Suprapubic skin (tissue), 4 donors: ENCODE measurements around the gene SLC34A1. TPM values are rescaled to one million over a fixed set of nuclear protein-coding genes. Genes with fewer than 3 reads are reported as not detected.

ENCODE experiments used
- DNase-seq, 2 donors: peaks; one replicate each; pipeline ENCODE4 v3.0.0-alpha.2; 2019; ENCODE audit warnings: low spot score in 2 of 2
- H3K27ac ChIP-seq: fragments of 200-600 bp; sonication (generic); one replicate; pipeline ENCODE4 v1.5.1; 2019
- H3K27me3 ChIP-seq: fragments of 200-600 bp; sonication (generic); one replicate; pipeline ENCODE4 v1.5.1; 2019
- H3K36me3 ChIP-seq: fragments of 200-600 bp; sonication (generic); one replicate; pipeline ENCODE4 v1.5.1; 2019
- H3K4me1 ChIP-seq: fragments of 200-600 bp; sonication (generic); one replicate; pipeline ENCODE4 v1.5.1; 2019
- H3K4me3 ChIP-seq: fragments of 200-600 bp; sonication (generic); one replicate; pipeline ENCODE4 v1.5.1; 2019; ENCODE audit warnings: mild to moderate bottlenecking
- H3K9me3 ChIP-seq: fragments of 200-600 bp; sonication (generic); one replicate; pipeline ENCODE4 v1.5.1; 2019
- EP300 ChIP-seq: sonication (generic); formaldehyde crosslinking; IDR thresholded peaks from one replicate; pipeline ENCODE4 v1.6.1; 2017; ENCODE audit warnings: antibody characterized with exemption
- POLR2A ChIP-seq, 2 donors: fragments of 450-650 bp; IDR thresholded peaks; one replicate each; pipeline ENCODE4 v1.6.1; 2017; ENCODE audit warnings: antibody characterized with exemption in 2 of 2, mild to moderate bottlenecking in 2 of 2, moderate library complexity in 2 of 2
- POLR2AphosphoS5 ChIP-seq, 3 donors: sonication (generic); formaldehyde crosslinking; IDR thresholded peaks; one replicate each; pipeline ENCODE4 v1.6.1; 2017; ENCODE audit warnings: antibody characterized with exemption in 3 of 3
- WGBS: methylation state at CpG from one replicate; pipeline ENCODE4 v1.1.5; 2018; 5-methylcytosine and 5-hydroxymethylcytosine counted together
- total RNA-seq, 4 donors: library from RNA; depleted of rRNA; stranded (reverse); fragments of >200 nt; gene quantifications; one replicate each; pipeline ENCODE4 v1.1.0, GENCODE V29; 2016
- TF ChIP-seq, protein P1 (sequence below), 2 donors: fragments of 200-600 bp in 1 of 2; fragments of 450-650 bp in 1 of 2; sonication (generic) in 1 of 2; IDR thresholded peaks; one replicate each; pipeline ENCODE4 v1.5.1; 2016 to 2019; ENCODE audit warnings: antibody characterized with exemption in 2 of 2, mild to moderate bottlenecking in 1 of 2, moderate library complexity in 1 of 2

Gene SLC34A1
- total RNA-seq, 4 donors from 2014 or later: 0.29 TPM; not detected in 3

DNA sequence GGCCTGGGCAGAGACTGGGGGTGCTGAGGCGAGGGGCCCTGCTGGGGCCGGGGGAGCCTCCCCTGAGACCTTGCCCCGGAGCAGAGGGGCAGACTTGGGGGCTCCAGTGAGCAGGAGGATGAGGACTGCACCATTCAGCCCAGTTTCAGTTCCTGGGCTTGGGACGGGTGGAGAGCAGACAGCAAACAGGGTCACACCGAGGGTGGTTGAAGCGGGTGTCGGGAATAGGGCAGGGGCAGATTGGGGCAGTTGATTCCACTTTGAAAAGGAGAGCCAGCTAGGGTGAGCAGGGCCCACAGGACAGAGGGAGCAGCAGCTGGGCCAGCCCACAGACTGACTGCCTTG is 46.7 kb downstream of the SLC34A1 start:
- Histone ChIP-seq H3K27me3 (no peaks in the 10 kb centered on the region), H3K4me3 (no peak overlapping the region), H3K4me1 (peaks cover 76% of the 10 kb centered on the region), H3K36me3 (peaks cover 43% of the 10 kb centered on the region), H3K9me3 (no peaks in the 10 kb centered on the region), H3K27ac (peak overlapping the region; percentile 15)
- WGBS: 73% methylated on average over 7 of the region's 7 CpGs
- TF ChIP-seq POLR2AphosphoS5 (IDR thresholded peaks at IDR 0.05) (no peak), EP300 (no peak), POLR2A (IDR thresholded peaks at IDR 0.05) (no peak)
- TF ChIP-seq, protein P1, sequence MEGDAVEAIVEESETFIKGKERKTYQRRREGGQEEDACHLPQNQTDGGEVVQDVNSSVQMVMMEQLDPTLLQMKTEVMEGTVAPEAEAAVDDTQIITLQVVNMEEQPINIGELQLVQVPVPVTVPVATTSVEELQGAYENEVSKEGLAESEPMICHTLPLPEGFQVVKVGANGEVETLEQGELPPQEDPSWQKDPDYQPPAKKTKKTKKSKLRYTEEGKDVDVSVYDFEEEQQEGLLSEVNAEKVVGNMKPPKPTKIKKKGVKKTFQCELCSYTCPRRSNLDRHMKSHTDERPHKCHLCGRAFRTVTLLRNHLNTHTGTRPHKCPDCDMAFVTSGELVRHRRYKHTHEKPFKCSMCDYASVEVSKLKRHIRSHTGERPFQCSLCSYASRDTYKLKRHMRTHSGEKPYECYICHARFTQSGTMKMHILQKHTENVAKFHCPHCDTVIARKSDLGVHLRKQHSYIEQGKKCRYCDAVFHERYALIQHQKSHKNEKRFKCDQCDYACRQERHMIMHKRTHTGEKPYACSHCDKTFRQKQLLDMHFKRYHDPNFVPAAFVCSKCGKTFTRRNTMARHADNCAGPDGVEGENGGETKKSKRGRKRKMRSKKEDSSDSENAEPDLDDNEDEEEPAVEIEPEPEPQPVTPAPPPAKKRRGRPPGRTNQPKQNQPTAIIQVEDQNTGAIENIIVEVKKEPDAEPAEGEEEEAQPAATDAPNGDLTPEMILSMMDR (IDR thresholded peaks at IDR 0.05): no peak
- DNase-seq: no peak

DNA sequence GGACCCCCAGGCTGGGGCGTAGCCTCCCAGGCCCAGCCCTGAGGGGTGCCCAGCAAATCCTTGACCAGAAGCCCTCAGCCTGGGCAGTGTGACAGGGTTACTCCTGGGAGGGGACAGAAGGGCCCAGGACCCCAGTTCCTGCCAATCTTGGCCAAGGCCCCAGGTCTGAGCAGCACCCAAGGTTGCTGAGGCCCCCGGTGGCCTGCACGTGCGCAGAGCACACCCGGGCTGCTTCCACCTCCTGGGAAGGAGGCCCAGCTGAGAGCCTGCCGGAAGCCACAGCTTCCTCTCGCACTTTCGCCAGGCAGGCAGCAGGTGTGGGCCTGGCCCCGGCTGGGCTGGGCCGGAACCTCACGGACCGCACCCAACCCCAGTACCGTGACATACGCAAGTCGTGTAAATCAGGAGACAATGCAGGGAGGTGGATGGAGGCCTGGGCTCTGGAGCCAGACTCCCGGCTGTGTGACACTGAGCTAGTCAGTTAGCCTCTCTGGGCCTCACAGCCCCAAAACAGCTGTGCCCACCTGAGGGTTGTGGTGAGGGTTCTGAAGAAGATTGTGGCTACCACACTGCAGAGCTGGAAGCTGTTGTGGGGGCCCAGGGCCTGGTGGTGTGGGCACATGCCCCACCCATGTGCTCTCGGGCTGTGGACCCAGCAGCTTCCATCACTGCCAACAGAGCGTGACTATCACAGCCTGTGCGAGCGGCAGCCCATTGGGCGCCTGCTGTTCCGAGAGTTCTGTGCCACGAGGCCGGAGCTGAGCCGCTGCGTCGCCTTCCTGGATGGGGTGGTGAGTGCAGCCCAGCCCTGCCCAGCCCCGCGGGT is 47.3 kb downstream of the SLC34A1 start:
- peak in 1 of 2 donors; percentile 74 for DNase-seq
- Histone ChIP-seq H3K36me3 (peaks cover 49% of the 10 kb centered on the region), H3K9me3 (no peaks in the 10 kb centered on the region), H3K27me3 (no peaks in the 10 kb centered on the region), H3K4me3 (no peak overlapping the region), H3K27ac (peak overlapping the region; percentile 15), H3K4me1 (peaks cover 76% of the 10 kb centered on the region)
- TF ChIP-seq EP300 (no peak), POLR2AphosphoS5 (IDR thresholded peaks at IDR 0.05) (peak in 1 of 3 donors; percentile 26)
- TF ChIP-seq, protein P1 (IDR thresholded peaks at IDR 0.05): no peak
- WGBS: 70% methylated on average over 6 of the region's 29 CpGs

DNA sequence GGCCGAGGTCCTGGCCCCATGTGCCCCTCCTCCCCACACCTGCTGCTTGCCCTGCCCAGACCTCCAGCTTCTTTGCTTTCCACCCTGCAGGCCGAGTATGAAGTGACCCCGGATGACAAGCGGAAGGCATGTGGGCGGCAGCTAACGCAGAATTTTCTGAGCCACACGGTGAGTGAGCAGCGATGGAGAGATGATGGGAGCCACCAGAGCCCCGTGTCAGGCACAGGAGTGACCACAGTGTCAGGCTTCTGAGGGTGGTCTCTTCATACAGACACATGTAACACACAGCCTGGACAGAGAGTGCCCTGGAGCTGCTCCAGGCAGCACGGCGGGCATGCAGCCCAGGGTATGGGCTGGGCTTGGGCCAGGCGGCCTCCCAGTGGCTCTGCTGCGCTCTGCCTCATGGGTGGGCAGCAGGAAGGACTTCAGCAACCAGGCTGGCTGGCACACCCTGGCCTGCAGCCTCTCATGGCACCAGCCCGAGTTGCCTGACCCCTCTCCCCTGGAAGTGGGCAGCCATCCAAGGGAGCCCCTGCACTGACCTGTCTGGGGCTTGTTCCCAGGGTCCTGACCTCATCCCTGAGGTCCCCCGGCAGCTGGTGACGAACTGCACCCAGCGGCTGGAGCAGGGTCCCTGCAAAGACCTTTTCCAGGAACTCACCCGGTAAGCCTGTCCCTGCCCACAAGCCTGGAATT is 48.1 kb downstream of the SLC34A1 start:
- no peak overlapping the region for H3K27ac ChIP-seq
- TF ChIP-seq POLR2AphosphoS5 (IDR thresholded peaks at IDR 0.05) (no peak), POLR2A (IDR thresholded peaks at IDR 0.05) (no peak), EP300 (no peak)
- TF ChIP-seq, protein P1 (IDR thresholded peaks at IDR 0.05): no peak
- peaks cover 71% of the 10 kb centered on the region for H3K4me1 ChIP-seq
- no peaks in the 10 kb centered on the region for H3K27me3 ChIP-seq
- DNase-seq: no peak
- H3K4me3 ChIP-seq: no peak overlapping the region
- H3K9me3 ChIP-seq: no peaks in the 10 kb centered on the region
- H3K36me3 ChIP-seq: peaks cover 54% of the 10 kb centered on the region
- WGBS: 65% methylated on average over 4 of the region's 18 CpGs

DNA sequence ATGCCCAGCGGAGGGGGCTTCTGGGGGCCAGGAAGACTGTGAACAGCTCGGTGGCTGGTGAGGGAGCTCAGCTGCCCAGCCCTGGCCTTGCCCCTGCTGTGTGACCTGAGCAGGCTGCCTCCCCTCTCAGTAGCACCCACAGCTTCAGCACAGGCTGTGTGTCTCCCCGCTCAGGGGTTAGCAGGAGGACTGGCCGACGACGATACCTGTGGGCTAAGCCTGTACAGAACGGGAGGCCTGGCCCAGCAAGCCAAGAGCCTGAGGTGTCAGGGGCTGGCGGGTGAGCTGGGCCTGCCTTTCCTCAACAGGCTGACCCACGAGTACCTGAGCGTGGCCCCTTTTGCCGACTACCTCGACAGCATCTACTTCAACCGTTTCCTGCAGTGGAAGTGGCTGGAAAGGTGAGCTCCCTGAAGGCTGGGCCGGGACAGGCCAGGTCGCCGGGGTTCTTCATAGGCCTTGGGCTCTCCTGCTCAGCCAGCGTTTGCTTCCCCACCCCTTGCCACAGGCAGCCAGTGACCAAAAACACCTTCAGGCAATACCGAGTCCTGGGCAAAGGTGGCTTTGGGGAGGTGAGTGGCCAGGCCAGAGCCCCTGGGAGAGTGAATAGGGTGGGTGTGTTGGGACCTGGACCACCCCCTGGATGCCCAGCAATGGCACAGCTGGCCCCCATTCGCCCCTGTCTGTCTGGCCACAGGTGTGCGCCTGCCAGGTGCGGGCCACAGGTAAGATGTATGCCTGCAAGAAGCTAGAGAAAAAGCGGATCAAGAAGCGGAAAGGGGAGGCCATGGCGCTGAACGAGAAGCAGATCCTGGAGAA is 48.8 kb downstream of the SLC34A1 start:
- 79% methylated on average over 22 of the region's 25 CpGs for WGBS
- peaks cover 63% of the 10 kb centered on the region for H3K4me1 ChIP-seq
- no peak overlapping the region for H3K4me3 ChIP-seq
- no peaks in the 10 kb centered on the region for H3K9me3 ChIP-seq
- H3K27me3 ChIP-seq: no peaks in the 10 kb centered on the region
- no peak overlapping the region for H3K27ac ChIP-seq
- no peak for TF ChIP-seq POLR2A (IDR thresholded peaks at IDR 0.05)
- TF ChIP-seq EP300: no peak
- no peak for TF ChIP-seq POLR2AphosphoS5 (IDR thresholded peaks at IDR 0.05)
- TF ChIP-seq, protein P1 (IDR thresholded peaks at IDR 0.05): no peak
- DNase-seq: no peak
- H3K36me3 ChIP-seq: peaks cover 62% of the 10 kb centered on the region
